Renal pelvis (tissue), 4 donors: ENCODE data around the gene DENND6B. TPM values are rescaled to one million over a fixed set of nuclear protein-coding genes. Genes with fewer than 3 reads are reported as not detected.

Experiments
- DNase-seq: peaks from one replicate; pipeline ENCODE4 v3.0.0-alpha.2; 2013
- polyA plus RNA-seq, 3 donors: library from polyadenylated mRNA; unstranded; fragments of 120-200 nt; gene quantifications; one replicate each; pipeline ENCODE4 v1.2.1, GENCODE V29; 2013; ENCODE audit not compliant: insufficient read length in 3 of 3

DENND6B gene
- polyA plus RNA-seq, 3 donors = 13.9 to 18.7 (median 18.5) TPM

GRCh38 chr22:50305393-50305922, 21.4 kb downstream of the DENND6B start:
- no peak for DNase-seq

- no peak for DNase-seq
Observed at GRCh38 chr22:50304528-50305392, 22.1 kb downstream of the DENND6B start.

GRCh38 chr22:50303848-50304527, 22.8 kb downstream of the DENND6B start:
- no peak for DNase-seq

GRCh38 chr22:50303515-50303847, 23.3 kb downstream of the DENND6B start:
- DNase-seq = no peak

- DNase-seq = no peak
Observed at GRCh38 chr22:50302564-50302963, 24.2 kb downstream of the DENND6B start.

GRCh38 chr22:50302041-50302541, 24.7 kb downstream of the DENND6B start:
- no peak for DNase-seq

- DNase-seq = no peak
Observed at GRCh38 chr22:50301581-50301991, 25.2 kb downstream of the DENND6B start.

- no peak for DNase-seq
Observed at GRCh38 chr22:50300620-50301257, 26.1 kb downstream of the DENND6B start.

GRCh38 chr22:50299785-50300619, 26.8 kb downstream of the DENND6B start:
- no peak for DNase-seq

GRCh38 chr22:50298937-50299784, 27.7 kb downstream of the DENND6B start:
- DNase-seq = no peak

GRCh38 chr22:50298266-50298637, 28.6 kb downstream of the DENND6B start:
- DNase-seq = no peak

- DNase-seq = no peak
Observed at GRCh38 chr22:50297510-50298265, 29.1 kb downstream of the DENND6B start.

GRCh38 chr22:50296658-50297490, 29.9 kb downstream of the DENND6B start:
- DNase-seq = no peak

- DNase-seq = no peak
Observed at GRCh38 chr22:50294319-50294656, 32.5 kb downstream of the DENND6B start.

GRCh38 chr22:50293441-50294318, 33.1 kb downstream of the DENND6B start:
- DNase-seq = peak; percentile 79

- no peak for DNase-seq
Observed at GRCh38 chr22:50292643-50293440, 34.0 kb downstream of the DENND6B start.
